Choroid plexus epithelial cell (primary cell): ENCODE measurements around the gene EFNB2.

Experiments used
- DNase-seq: peaks from one replicate; pipeline ENCODE4 v3.0.0-alpha.2; 2010; ENCODE audit warnings: low read depth
- H3K4me3 ChIP-seq: 2 replicates; pipeline ENCODE4 v1.5.1; 2011; ENCODE audit warnings: low read depth, mild to moderate bottlenecking, control low read depth, low read length, moderate library complexity
- TF ChIP-seq, protein P1 (sequence below): conservative IDR thresholded peaks from 2 replicates; pipeline ENCODE4 v1.5.1; 2011; ENCODE audit warnings: low read depth, mild to moderate bottlenecking, control low read depth, inconsistent platforms, low read length, moderate library complexity

EFNB2 gene

DNA sequence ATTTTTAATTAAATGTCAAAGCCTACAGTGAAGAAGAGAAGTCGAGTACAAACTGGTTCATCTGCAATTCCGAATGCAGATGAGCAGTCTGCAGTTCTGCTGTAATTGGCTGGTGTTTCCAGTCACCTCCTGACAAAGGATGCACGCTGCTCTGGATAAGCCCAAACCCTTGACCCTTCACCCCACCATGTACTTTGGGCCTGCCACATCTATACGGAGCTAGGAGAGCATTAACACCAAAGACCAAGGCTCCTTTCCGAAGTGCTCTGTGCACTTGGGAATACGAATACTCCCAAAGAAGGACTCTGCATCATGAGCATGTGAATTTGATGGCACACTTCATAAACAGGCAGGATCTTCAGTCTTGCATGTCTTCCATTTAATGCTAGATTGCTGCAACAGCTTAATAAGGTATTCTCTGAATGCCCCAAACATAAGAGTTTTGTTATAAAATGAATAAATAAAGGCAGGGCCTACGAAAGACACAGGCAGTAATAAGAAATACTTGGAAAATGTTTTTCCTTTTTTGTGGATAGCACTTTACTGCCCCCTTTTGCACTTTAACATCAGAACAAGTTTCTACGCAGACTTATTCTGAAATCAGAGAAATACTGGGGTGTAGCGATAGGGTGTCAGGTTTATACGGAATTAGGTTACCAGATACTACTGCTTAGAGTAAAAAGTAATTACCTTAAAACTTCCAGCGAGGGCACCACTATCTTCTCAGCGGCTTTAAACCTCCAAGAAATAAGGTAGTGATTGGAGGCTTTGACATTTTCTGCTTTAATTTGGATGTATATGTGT, 15.0 kb downstream of the EFNB2 start:
- no peak overlapping the region for H3K4me3 ChIP-seq
- TF ChIP-seq, protein P1, sequence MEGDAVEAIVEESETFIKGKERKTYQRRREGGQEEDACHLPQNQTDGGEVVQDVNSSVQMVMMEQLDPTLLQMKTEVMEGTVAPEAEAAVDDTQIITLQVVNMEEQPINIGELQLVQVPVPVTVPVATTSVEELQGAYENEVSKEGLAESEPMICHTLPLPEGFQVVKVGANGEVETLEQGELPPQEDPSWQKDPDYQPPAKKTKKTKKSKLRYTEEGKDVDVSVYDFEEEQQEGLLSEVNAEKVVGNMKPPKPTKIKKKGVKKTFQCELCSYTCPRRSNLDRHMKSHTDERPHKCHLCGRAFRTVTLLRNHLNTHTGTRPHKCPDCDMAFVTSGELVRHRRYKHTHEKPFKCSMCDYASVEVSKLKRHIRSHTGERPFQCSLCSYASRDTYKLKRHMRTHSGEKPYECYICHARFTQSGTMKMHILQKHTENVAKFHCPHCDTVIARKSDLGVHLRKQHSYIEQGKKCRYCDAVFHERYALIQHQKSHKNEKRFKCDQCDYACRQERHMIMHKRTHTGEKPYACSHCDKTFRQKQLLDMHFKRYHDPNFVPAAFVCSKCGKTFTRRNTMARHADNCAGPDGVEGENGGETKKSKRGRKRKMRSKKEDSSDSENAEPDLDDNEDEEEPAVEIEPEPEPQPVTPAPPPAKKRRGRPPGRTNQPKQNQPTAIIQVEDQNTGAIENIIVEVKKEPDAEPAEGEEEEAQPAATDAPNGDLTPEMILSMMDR, result peak; percentile 59
- peak; percentile 76 for DNase-seq

DNA sequence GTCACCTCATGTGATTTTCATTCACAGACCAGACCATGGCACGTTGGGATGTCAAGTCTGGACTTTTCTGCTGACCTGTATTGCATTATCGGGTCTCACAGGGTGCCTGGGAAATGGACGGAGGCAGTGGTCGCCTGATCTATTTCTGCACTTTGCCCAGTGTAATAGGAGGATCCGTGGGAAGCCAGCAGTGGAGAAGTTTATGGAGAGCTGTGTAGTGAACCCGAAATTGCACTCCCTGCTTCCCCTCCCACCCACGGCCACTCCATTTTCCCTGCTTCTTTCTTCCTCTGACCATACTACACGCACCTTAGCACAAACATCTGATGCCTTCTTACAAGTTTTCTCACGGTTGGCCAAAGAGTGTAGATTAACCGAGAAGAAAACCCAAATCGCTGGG, 16.9 kb downstream of the EFNB2 start:
- TF ChIP-seq, protein P1, result no peak
- H3K4me3 ChIP-seq, result no peak overlapping the region
- DNase-seq, result no peak

DNA sequence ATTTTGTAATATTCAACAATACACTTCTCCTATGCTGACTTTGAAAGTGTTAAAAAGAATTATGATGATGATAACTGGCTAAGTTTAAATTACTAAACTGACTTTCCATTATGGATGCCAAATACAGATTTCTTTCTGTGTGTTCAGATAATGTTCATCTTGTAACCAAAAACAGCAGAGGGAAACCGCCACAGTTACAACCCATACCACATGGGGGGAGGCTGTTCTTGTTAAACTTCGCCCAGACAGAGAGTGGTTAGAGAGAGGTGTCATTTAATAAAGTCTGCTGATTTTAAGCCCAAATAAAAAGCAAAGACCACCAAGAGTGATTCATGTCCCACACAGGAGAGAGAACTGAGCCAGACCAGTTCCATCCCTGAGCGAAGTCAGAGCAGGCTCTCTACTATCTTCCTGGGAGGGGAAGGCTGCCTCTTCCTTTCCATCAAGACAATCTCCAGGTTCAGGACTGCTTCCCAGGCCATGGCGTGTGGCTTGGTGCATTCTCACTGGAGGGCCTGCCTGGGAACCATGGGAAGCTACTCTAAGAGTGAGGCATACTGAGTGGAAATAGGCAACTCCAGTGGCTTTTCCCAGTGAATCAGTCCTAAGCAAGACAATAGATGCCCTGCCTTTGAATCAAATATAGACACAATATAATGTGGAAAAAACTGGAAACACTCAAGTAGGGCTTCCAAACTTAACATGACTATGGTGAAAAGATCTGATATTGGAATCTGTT, 18.2 kb downstream of the EFNB2 start:
- no peak for DNase-seq
- no peak overlapping the region for H3K4me3 ChIP-seq
- TF ChIP-seq, protein P1, result no peak

- TF ChIP-seq, protein P1, result no peak
- no peak for DNase-seq
- no peak overlapping the region for H3K4me3 ChIP-seq
These were observed 19.7 kb downstream of the EFNB2 start for GRCh38 chr13:106515635-106516254.

DNA sequence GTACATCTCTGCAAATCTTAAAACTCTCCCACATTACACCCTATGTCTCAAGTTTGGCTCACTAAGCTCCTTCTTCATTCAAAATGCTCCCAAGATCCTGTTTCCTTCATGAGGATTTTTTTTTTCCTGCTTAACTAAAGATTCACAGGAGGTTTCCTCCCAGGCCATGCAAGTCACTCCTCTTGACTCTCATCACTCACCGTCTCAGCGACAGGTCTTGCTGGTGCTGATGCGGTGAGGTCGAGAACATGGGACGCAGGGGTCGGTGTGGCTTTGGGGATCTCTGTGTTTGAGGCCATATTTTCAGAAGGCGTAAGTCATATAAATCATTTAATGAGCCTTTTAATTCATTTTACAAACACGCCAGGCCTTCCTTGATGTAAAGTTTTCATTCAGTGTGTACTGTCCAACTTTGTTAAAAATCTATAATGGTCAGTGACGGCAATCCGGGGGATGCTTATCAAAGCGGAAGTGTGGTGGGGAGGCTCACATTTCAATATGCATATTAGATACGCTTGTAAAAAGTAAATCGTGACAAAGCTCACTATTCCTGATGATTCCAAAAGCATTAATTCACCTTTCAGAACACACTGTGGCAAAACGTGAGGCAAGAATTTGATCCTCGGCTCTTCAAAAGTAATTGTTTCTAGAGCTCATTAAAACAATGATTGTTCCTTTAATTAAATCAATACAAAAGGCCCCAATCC, 20.4 kb downstream of the EFNB2 start:
- DNase-seq, result no peak
- H3K4me3 ChIP-seq, result no peak overlapping the region
- TF ChIP-seq, protein P1, result no peak

DNA sequence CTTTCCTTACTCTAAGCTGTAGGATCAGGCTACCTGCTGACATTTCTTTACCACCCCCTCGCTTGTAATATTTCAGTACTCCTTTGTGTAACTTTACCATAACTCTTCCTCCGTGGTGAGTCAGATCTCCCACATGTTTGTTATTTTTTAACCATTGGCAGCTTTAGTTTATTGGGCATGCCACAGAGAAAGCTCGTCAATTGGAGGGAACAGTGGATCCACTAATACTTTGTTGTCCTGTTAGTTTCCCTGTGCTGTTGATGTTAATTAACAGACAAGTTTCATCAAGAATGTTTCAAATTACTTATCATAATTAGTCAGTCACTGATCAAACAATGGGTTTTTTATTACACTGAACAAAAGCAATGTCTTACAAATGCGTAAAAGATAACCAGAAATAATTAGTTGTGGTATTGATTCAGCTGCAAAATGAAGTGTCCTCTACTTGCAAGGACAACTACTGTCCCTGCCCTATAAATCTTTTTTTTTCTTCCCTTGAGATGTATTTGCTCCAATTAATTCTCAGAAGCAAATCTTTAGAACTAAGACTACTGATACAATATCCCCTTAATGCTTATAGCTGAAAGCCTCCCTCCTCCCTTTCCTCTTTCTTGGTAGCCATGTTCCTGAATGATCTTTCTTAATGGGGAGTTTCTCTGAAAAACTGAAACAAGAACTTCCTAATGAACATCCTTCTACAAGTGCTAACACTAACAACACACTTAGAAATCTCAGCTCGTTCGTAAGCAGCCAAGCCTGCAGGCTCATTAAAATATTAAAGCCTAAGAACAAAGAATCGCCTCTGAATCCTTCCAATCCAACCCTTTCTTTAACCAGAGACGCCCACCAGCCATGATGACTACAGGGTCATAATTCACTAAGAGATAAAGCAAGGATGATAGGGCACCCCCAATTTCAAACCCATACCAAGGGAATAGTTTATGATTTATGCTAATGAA, 22.2 kb downstream of the EFNB2 start:
- peak; percentile 72 for DNase-seq
- TF ChIP-seq, protein P1, result no peak
- H3K4me3 ChIP-seq, result no peak overlapping the region
